Measurements from ENCODE around the gene YIPF3. TPM values are rescaled to one million over a fixed set of nuclear protein-coding genes. Genes with fewer than 3 reads are reported as not detected.

The YIPF3 gene
- total and polyA plus RNA-seq, 10 of the 15 experiments (the other 5 are each of a cell fraction or from before 2014, with no cell fraction given): 20.5 to 88.8 (median 44.7) TPM

DNA sequence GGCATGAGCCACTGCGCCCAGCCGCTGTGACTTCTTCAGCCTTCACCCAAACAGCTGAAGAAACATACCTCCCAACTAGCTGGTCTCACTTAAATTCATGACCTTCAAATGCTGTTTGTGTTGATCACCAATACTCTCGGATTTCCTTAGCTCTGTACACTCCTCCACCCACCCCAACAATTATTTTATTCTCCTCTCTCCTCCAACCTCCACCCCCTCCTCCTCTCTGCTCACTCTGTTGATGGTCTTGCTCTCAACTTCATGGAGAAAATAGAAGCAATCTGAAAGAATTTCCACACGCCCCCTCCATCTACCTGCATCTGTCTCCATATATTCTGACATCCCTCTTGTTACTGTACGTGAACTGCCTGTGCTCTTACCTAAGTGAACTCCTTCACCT, 54.8 kb downstream of the YIPF3 start:
- Histone ChIP-seq H3K4me3 (no peak overlapping the region), H3K4me2 (ENCODE audit: control insufficient read depth, insufficient read depth) (no peak overlapping the region), H4K20me1 (ENCODE audit: control insufficient read depth, insufficient read depth) (no peaks in the 10 kb centered on the region), H3K9ac (ENCODE audit: control insufficient read depth, insufficient read depth, low read length) (no peak overlapping the region), H3K36me3 (ENCODE audit: control insufficient read depth in 2 of 2, insufficient read depth in 2 of 2, low read length in 1 of 2) (no peaks in the 10 kb centered on the region), H3K27ac (ENCODE audit: control insufficient read depth, insufficient read depth) (no peak overlapping the region), H3K27me3 (replicated peaks in 1 of 2; ENCODE audit: control insufficient read depth in 2 of 2, insufficient read depth in 2 of 2, low read length in 1 of 2) (no peaks in the 10 kb centered on the region), H3K4me1 (ENCODE audit: control insufficient read depth, insufficient read depth, low read length) (no peaks in the 10 kb centered on the region), H3K9me3 (replicated peaks; ENCODE audit: control insufficient read depth, insufficient read depth, low read length) (no peaks in the 10 kb centered on the region), H3K79me2 (ENCODE audit: control insufficient read depth, insufficient read depth, low read length) (no peaks in the 10 kb centered on the region), H2AFZ (ENCODE audit: control insufficient read depth, low read depth, low read length) (no peak overlapping the region)
- no TSS peak for BruUV-seq (replicated peaks)
- intact Hi-C loops (cut with micrococcal nuclease; ENCODE audit: unreplicated experiment): no loop called here
- FAIRE-seq: no peak
- DNase-seq (ENCODE audit: low read depth, low spot score): no peak
- POLR2A ChIA-PET: interaction anchor here (1.4 kb wide), 1 partner anchor 16 kb away, joined by 3 read pairs; the partner anchor contains the start of gene TJAP1
- TF ChIP-seq FOXM1 (IDR thresholded peaks at IDR 0.05; ENCODE audit: low read depth, low read length): no peak
- SMC1A ChIA-PET (ENCODE audit: uncharacterized antibody, unreplicated experiment): no interaction called here
- WGBS (ENCODE audit: insufficient coverage, insufficient replicate concordance, low lambda C conversion rate, missing lambda C conversion rate): 31% methylated on average over 5 of the region's 5 CpGs
- ATAC-seq: no peak
- in situ Hi-C loops (cut with MboI): no loop called here
- CTCF ChIA-PET: no interaction called here
- RAD21 ChIA-PET (ENCODE audit: unreplicated experiment): no interaction called here

Small RNA genes lying within 50 kb of the gene (small RNA-seq; reads per million reads assigned to genes)
- not detected for gene RF00426
- not detected for gene RNU6-1113P

Other genes with a start within 250 kb of the YIPF3 start
Only the 7 nearest of the 14 such genes appear.
- 6.9 and 7.7 TPM in 2 replicates for gene ABCC10, start 89.4 kb downstream of the YIPF3 start, total RNA-seq (2014; rRNA removed)
- gene ABCC10, start 89.4 kb downstream of the YIPF3 start, total RNA-seq (2014; rRNA removed; fragmentation: Illumina TruSeq; extraction: Trizol): 5.1 and 5.9 TPM in 2 replicates
- gene ABCC10, start 89.4 kb downstream of the YIPF3 start, total RNA-seq (2021): 13.2 and 18.2 TPM in 2 replicates
- 4.2 and 5.6 TPM in 2 replicates for gene ABCC10, start 89.4 kb downstream of the YIPF3 start, polyA plus RNA-seq (2011; rRNA removed)
- 5.4 and 9.5 TPM in 2 replicates for gene ABCC10, start 89.4 kb downstream of the YIPF3 start, polyA plus RNA-seq (2014; fragmentation: Illumina TruSeq; extraction: Trizol)
- gene ABCC10, start 89.4 kb downstream of the YIPF3 start, polyA plus RNA-seq (2014; fragmentation: Nextera tagmentation; extraction: Ambion mirVana): under 1 TPM; 0.80 to 0.82 TPM
- 9.5 and 10.9 TPM in 2 replicates for gene ABCC10, start 89.4 kb downstream of the YIPF3 start, polyA plus RNA-seq (2014; rRNA removed)
- gene ABCC10, start 89.4 kb downstream of the YIPF3 start, polyA plus RNA-seq (2016; fragmentation: Nextera tagmentation; extraction: Ambion mirVana): 1 to 10 TPM; 8.6 to 9.5 TPM
- gene DLK2, start 61.4 kb downstream of the YIPF3 start, total RNA-seq (2014; rRNA removed): 0.11 and 0.34 TPM in 2 replicates
- gene DLK2, start 61.4 kb downstream of the YIPF3 start, total RNA-seq (2014; rRNA removed; fragmentation: Illumina TruSeq; extraction: Trizol): not detected in 2 replicates
- gene DLK2, start 61.4 kb downstream of the YIPF3 start, total RNA-seq (2021): 0.38 and 0.40 TPM in 2 replicates
- 0.10 and 0.37 TPM in 2 replicates for gene DLK2, start 61.4 kb downstream of the YIPF3 start, polyA plus RNA-seq (2011; rRNA removed)
- gene DLK2, start 61.4 kb downstream of the YIPF3 start, polyA plus RNA-seq (2014; fragmentation: Illumina TruSeq; extraction: Trizol): not detected in 2 replicates
- under 1 TPM in 1 of 2 experiments, not detected in 1; 0.03 TPM for gene DLK2, start 61.4 kb downstream of the YIPF3 start, polyA plus RNA-seq (2014; fragmentation: Nextera tagmentation; extraction: Ambion mirVana)
- 0.47 and 0.55 TPM in 2 replicates for gene DLK2, start 61.4 kb downstream of the YIPF3 start, polyA plus RNA-seq (2014; rRNA removed)
- gene DLK2, start 61.4 kb downstream of the YIPF3 start, polyA plus RNA-seq (2016; fragmentation: Nextera tagmentation; extraction: Ambion mirVana): under 1 TPM in 1 of 2 experiments, not detected in 1; 0.40 TPM
- 13.6 and 15.8 TPM in 2 replicates for gene TJAP1, start 39.4 kb downstream of the YIPF3 start, total RNA-seq (2014; rRNA removed)
- 6.2 and 8.1 TPM in 2 replicates for gene TJAP1, start 39.4 kb downstream of the YIPF3 start, total RNA-seq (2014; rRNA removed; fragmentation: Illumina TruSeq; extraction: Trizol)
- 22.6 and 26.5 TPM in 2 replicates for gene TJAP1, start 39.4 kb downstream of the YIPF3 start, total RNA-seq (2021)
- 10.8 and 18.0 TPM in 2 replicates for gene TJAP1, start 39.4 kb downstream of the YIPF3 start, polyA plus RNA-seq (2011; rRNA removed)
- gene TJAP1, start 39.4 kb downstream of the YIPF3 start, polyA plus RNA-seq (2014; fragmentation: Illumina TruSeq; extraction: Trizol): 7.0 and 13.9 TPM in 2 replicates
- gene TJAP1, start 39.4 kb downstream of the YIPF3 start, polyA plus RNA-seq (2014; fragmentation: Nextera tagmentation; extraction: Ambion mirVana): under 1 TPM; 0.11 to 0.42 TPM
- 18.9 and 23.9 TPM in 2 replicates for gene TJAP1, start 39.4 kb downstream of the YIPF3 start, polyA plus RNA-seq (2014; rRNA removed)
- 10 to 100 TPM; 10.0 to 11.7 TPM for gene TJAP1, start 39.4 kb downstream of the YIPF3 start, polyA plus RNA-seq (2016; fragmentation: Nextera tagmentation; extraction: Ambion mirVana)
- not detected in 2 replicates for gene LRRC73, start 6.6 kb downstream of the YIPF3 start, total RNA-seq (2014; rRNA removed)
- not detected in 2 replicates for gene LRRC73, start 6.6 kb downstream of the YIPF3 start, total RNA-seq (2014; rRNA removed; fragmentation: Illumina TruSeq; extraction: Trizol)
- gene LRRC73, start 6.6 kb downstream of the YIPF3 start, total RNA-seq (2021): 0.13 and 0.19 TPM in 2 replicates
- not detected in 2 replicates for gene LRRC73, start 6.6 kb downstream of the YIPF3 start, polyA plus RNA-seq (2011; rRNA removed)
- not detected in 2 replicates for gene LRRC73, start 6.6 kb downstream of the YIPF3 start, polyA plus RNA-seq (2014; fragmentation: Illumina TruSeq; extraction: Trizol)
- not detected for gene LRRC73, start 6.6 kb downstream of the YIPF3 start, polyA plus RNA-seq (2014; fragmentation: Nextera tagmentation; extraction: Ambion mirVana)
- gene LRRC73, start 6.6 kb downstream of the YIPF3 start, polyA plus RNA-seq (2014; rRNA removed): 0.09 TPM in 1 of 2 replicates, not detected in the other
- not detected for gene LRRC73, start 6.6 kb downstream of the YIPF3 start, polyA plus RNA-seq (2016; fragmentation: Nextera tagmentation; extraction: Ambion mirVana)
- 40.0 and 42.8 TPM in 2 replicates for gene POLR1C, start 163 bp upstream of the YIPF3 start, total RNA-seq (2014; rRNA removed)
- gene POLR1C, start 163 bp upstream of the YIPF3 start, total RNA-seq (2014; rRNA removed; fragmentation: Illumina TruSeq; extraction: Trizol): 39.0 and 40.7 TPM in 2 replicates
- 48.9 and 51.2 TPM in 2 replicates for gene POLR1C, start 163 bp upstream of the YIPF3 start, total RNA-seq (2021)
- gene POLR1C, start 163 bp upstream of the YIPF3 start, polyA plus RNA-seq (2011; rRNA removed): 93.5 and 108 TPM in 2 replicates
- 63.9 and 96.9 TPM in 2 replicates for gene POLR1C, start 163 bp upstream of the YIPF3 start, polyA plus RNA-seq (2014; fragmentation: Illumina TruSeq; extraction: Trizol)
- 100 to 1,000 TPM; 164 to 180 TPM for gene POLR1C, start 163 bp upstream of the YIPF3 start, polyA plus RNA-seq (2014; fragmentation: Nextera tagmentation; extraction: Ambion mirVana)
- gene POLR1C, start 163 bp upstream of the YIPF3 start, polyA plus RNA-seq (2014; rRNA removed): 51.2 and 53.9 TPM in 2 replicates
- 10 to 100 TPM; 68.5 to 72.1 TPM for gene POLR1C, start 163 bp upstream of the YIPF3 start, polyA plus RNA-seq (2016; fragmentation: Nextera tagmentation; extraction: Ambion mirVana)
- 42.1 and 55.9 TPM in 2 replicates for gene XPO5, start 59.1 kb upstream of the YIPF3 start, total RNA-seq (2014; rRNA removed)
- gene XPO5, start 59.1 kb upstream of the YIPF3 start, total RNA-seq (2014; rRNA removed; fragmentation: Illumina TruSeq; extraction: Trizol): 33.3 and 34.3 TPM in 2 replicates
- 56.9 and 76.0 TPM in 2 replicates for gene XPO5, start 59.1 kb upstream of the YIPF3 start, total RNA-seq (2021)
- 56.8 and 68.5 TPM in 2 replicates for gene XPO5, start 59.1 kb upstream of the YIPF3 start, polyA plus RNA-seq (2011; rRNA removed)
- 40.2 and 48.0 TPM in 2 replicates for gene XPO5, start 59.1 kb upstream of the YIPF3 start, polyA plus RNA-seq (2014; fragmentation: Illumina TruSeq; extraction: Trizol)
- gene XPO5, start 59.1 kb upstream of the YIPF3 start, polyA plus RNA-seq (2014; fragmentation: Nextera tagmentation; extraction: Ambion mirVana): 10 to 100 TPM; 11.3 to 21.7 TPM
- gene XPO5, start 59.1 kb upstream of the YIPF3 start, polyA plus RNA-seq (2014; rRNA removed): 41.0 and 41.1 TPM in 2 replicates
- 10 to 100 TPM; 38.2 to 49.6 TPM for gene XPO5, start 59.1 kb upstream of the YIPF3 start, polyA plus RNA-seq (2016; fragmentation: Nextera tagmentation; extraction: Ambion mirVana)
- 16.5 and 17.8 TPM in 2 replicates for gene POLH, start 59.3 kb upstream of the YIPF3 start, total RNA-seq (2014; rRNA removed)
- gene POLH, start 59.3 kb upstream of the YIPF3 start, total RNA-seq (2014; rRNA removed; fragmentation: Illumina TruSeq; extraction: Trizol): 16.2 and 17.7 TPM in 2 replicates
- 22.8 and 28.0 TPM in 2 replicates for gene POLH, start 59.3 kb upstream of the YIPF3 start, total RNA-seq (2021)
- 33.6 and 43.4 TPM in 2 replicates for gene POLH, start 59.3 kb upstream of the YIPF3 start, polyA plus RNA-seq (2011; rRNA removed)
- gene POLH, start 59.3 kb upstream of the YIPF3 start, polyA plus RNA-seq (2014; fragmentation: Illumina TruSeq; extraction: Trizol): 19.6 and 19.7 TPM in 2 replicates
- 1 to 10 TPM; 5.5 to 6.3 TPM for gene POLH, start 59.3 kb upstream of the YIPF3 start, polyA plus RNA-seq (2014; fragmentation: Nextera tagmentation; extraction: Ambion mirVana)
- 12.3 and 13.1 TPM in 2 replicates for gene POLH, start 59.3 kb upstream of the YIPF3 start, polyA plus RNA-seq (2014; rRNA removed)
- 10 to 100 TPM; 23.5 to 26.0 TPM for gene POLH, start 59.3 kb upstream of the YIPF3 start, polyA plus RNA-seq (2016; fragmentation: Nextera tagmentation; extraction: Ambion mirVana)

All from GM12878 (cell line).